ENCODE data around the gene TUBA8. TPM values are rescaled to one million over a fixed set of nuclear protein-coding genes. Genes with fewer than 3 reads are reported as not detected.
"Not testable (repeated sequence)": the region's sequence is repeated elsewhere in the genome, so short reads cannot be mapped to it uniquely, and the experiment has no call there.

Gene TUBA8
- total RNA-seq, 1 experiment from 2014 or later: 1.9 TPM

DNA sequence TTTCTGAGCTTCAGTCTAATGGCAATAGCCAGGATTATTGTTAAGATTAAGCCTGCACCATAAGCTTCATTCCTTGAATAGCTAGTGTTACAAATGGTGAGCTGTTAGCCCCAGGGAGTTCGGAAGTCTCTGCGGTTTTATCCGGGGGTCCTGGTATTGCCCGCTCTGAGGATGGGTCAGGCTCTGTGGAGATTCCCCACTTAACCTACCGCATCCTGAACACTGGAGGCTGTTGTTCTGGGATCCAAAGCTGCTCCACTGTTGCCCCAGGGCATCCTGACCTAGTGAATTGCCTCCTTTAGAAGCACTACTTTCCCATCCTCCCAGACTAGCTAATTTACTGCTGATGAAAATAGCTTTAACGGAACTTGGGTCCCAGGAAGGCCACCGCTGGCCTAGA is 47.3 kb upstream of the TUBA8 start:
- DNase-seq (peak; percentile 65), ATAC-seq (peak; percentile 51)
- CTCF ChIA-PET: interaction anchor here (0.5 to 1.1 kb wide), 3 partner anchors 11 to 233 kb away, joined by 3 to 6 read pairs (median 3); no protein-coding TSS in a partner anchor
- no TSS peak for BruUV-seq (replicated peaks)
- Histone ChIP-seq H2AFZ (ENCODE audit: low read length) (no peak overlapping the region), H3K9me3 (ENCODE audit: low read length) (no peaks in the 10 kb centered on the region), H3K9me2 (replicated peaks; ENCODE audit: low read length) (no peaks in the 10 kb centered on the region), H3K4me2 (ENCODE audit: low read length) (0 out of 2 replicates have a peak overlapping the region, but pooled peaks have one; percentile 11), H3K27ac (ENCODE audit: low read length) (peak overlapping the region; percentile 79), H4K20me1 (ENCODE audit: low read length) (no peaks in the 10 kb centered on the region), H3K4me3 (ENCODE audit: low read length) (no peak overlapping the region), H3F3A (ENCODE audit: low read length, unreplicated experiment) (no peaks in the 10 kb centered on the region), H3K27me3 (ENCODE audit: low read length) (no peaks in the 10 kb centered on the region), H3K9ac (ENCODE audit: low read length) (0 out of 2 replicates have a peak overlapping the region, but pooled peaks have one; percentile 17), H3K4me1 (ENCODE audit: insufficient read depth, low read length) (peaks cover 43% of the 10 kb centered on the region), H3K79me2 (ENCODE audit: low read length) (no peaks in the 10 kb centered on the region), H3K36me3 (ENCODE audit: low read depth, low read length) (no peaks in the 10 kb centered on the region)
- no peak for TF ChIP-seq EZH2 (IDR thresholded peaks at IDR 0.05; ENCODE audit: low read length, unreplicated experiment)
- POLR2A ChIA-PET (ENCODE audit: unreplicated experiment): no interaction called here
- intact Hi-C loops (cut with micrococcal nuclease): no loop called here

GRCh38 chr22:18063715-18064114 is 46.9 kb upstream of the TUBA8 start:
- H3K27me3 ChIP-seq (ENCODE audit: low read length); H4K20me1 ChIP-seq (ENCODE audit: low read length); H3K9ac ChIP-seq (ENCODE audit: low read length); H2AFZ ChIP-seq (ENCODE audit: low read length); H3F3A ChIP-seq (ENCODE audit: low read length, unreplicated experiment); POLR2A ChIA-PET (ENCODE audit: unreplicated experiment); H3K36me3 ChIP-seq (ENCODE audit: low read depth, low read length); BruUV-seq (replicated peaks); ATAC-seq; H3K4me3 ChIP-seq (ENCODE audit: low read length); H3K9me2 ChIP-seq (replicated peaks; ENCODE audit: low read length); H3K4me2 ChIP-seq (ENCODE audit: low read length); H3K79me2 ChIP-seq (ENCODE audit: low read length); intact Hi-C loops (cut with micrococcal nuclease); H3K9me3 ChIP-seq (ENCODE audit: low read length); DNase-seq: not testable (repeated sequence)
- CTCF ChIA-PET: interaction anchor here (0.5 to 1.1 kb wide), 2 partner anchors 75 to 234 kb away, joined by 3 to 6 read pairs; no protein-coding TSS in a partner anchor
- H3K4me1 ChIP-seq (ENCODE audit: insufficient read depth, low read length): peaks cover 39% of the 10 kb centered on the region
- peak overlapping the region; percentile 79 for H3K27ac ChIP-seq (ENCODE audit: low read length)

GRCh38 chr22:18064636-18065035 is 46.0 kb upstream of the TUBA8 start:
- no peak overlapping the region for H3K4me3 ChIP-seq (ENCODE audit: low read length)
- H3K4me1 ChIP-seq (ENCODE audit: insufficient read depth, low read length): peaks cover 39% of the 10 kb centered on the region
- POLR2A ChIA-PET (ENCODE audit: unreplicated experiment): no interaction called here
- BruUV-seq (replicated peaks): no TSS peak
- ATAC-seq: no peak
- no peaks in the 10 kb centered on the region for H3K9me2 ChIP-seq (replicated peaks; ENCODE audit: low read length)
- no peaks in the 10 kb centered on the region for H3K9me3 ChIP-seq (ENCODE audit: low read length)
- CTCF ChIA-PET: no interaction called here
- TF ChIP-seq EZH2 (IDR thresholded peaks at IDR 0.05; ENCODE audit: low read length, unreplicated experiment): no peak
- TF ChIP-seq, protein P1, sequence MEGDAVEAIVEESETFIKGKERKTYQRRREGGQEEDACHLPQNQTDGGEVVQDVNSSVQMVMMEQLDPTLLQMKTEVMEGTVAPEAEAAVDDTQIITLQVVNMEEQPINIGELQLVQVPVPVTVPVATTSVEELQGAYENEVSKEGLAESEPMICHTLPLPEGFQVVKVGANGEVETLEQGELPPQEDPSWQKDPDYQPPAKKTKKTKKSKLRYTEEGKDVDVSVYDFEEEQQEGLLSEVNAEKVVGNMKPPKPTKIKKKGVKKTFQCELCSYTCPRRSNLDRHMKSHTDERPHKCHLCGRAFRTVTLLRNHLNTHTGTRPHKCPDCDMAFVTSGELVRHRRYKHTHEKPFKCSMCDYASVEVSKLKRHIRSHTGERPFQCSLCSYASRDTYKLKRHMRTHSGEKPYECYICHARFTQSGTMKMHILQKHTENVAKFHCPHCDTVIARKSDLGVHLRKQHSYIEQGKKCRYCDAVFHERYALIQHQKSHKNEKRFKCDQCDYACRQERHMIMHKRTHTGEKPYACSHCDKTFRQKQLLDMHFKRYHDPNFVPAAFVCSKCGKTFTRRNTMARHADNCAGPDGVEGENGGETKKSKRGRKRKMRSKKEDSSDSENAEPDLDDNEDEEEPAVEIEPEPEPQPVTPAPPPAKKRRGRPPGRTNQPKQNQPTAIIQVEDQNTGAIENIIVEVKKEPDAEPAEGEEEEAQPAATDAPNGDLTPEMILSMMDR (conservative IDR thresholded peaks at IDR 0.05; ENCODE audit: low read depth, low read length): no peak
- no peak for TF ChIP-seq EZH2phosphoT487 (IDR thresholded peaks at IDR 0.05; ENCODE audit: borderline replicate concordance, low read length)
- no peaks in the 10 kb centered on the region for H3F3A ChIP-seq (ENCODE audit: low read length, unreplicated experiment)
- peak overlapping the region; percentile 66 for H3K27ac ChIP-seq (ENCODE audit: low read length)
- no peak overlapping the region for H2AFZ ChIP-seq (ENCODE audit: low read length)
- intact Hi-C loops (cut with micrococcal nuclease): no loop called here
- peak; percentile 30 for DNase-seq
- no peaks in the 10 kb centered on the region for H3K27me3 ChIP-seq (ENCODE audit: low read length)
- H4K20me1 ChIP-seq (ENCODE audit: low read length): no peaks in the 10 kb centered on the region
- no peaks in the 10 kb centered on the region for H3K79me2 ChIP-seq (ENCODE audit: low read length)
- H3K9ac ChIP-seq (ENCODE audit: low read length): no peak overlapping the region
- H3K36me3 ChIP-seq (ENCODE audit: low read depth, low read length): no peaks in the 10 kb centered on the region
- peak overlapping the region; percentile 32; the same call in 1 of the 2 replicates for H3K4me2 ChIP-seq (ENCODE audit: low read length)

- POLR2A ChIA-PET (ENCODE audit: unreplicated experiment): interaction anchor here (0.7 kb wide), 1 partner anchor 173 kb away, joined by 3 read pairs; no protein-coding TSS in a partner anchor
- Histone ChIP-seq H3K36me3 (ENCODE audit: low read depth, low read length) (no peaks in the 10 kb centered on the region), H3K9me3 (ENCODE audit: low read length) (no peaks in the 10 kb centered on the region), H3K27ac (ENCODE audit: low read length) (peak overlapping the region; percentile 66), H3K4me1 (ENCODE audit: insufficient read depth, low read length) (peaks cover 41% of the 10 kb centered on the region), H3K27me3 (ENCODE audit: low read length) (no peaks in the 10 kb centered on the region), H3K9me2 (replicated peaks; ENCODE audit: low read length) (no peaks in the 10 kb centered on the region), H3K9ac (ENCODE audit: low read length) (no peak overlapping the region), H3K4me3 (ENCODE audit: low read length) (no peak overlapping the region), H3F3A (ENCODE audit: low read length, unreplicated experiment) (no peaks in the 10 kb centered on the region), H3K79me2 (ENCODE audit: low read length) (no peaks in the 10 kb centered on the region), H2AFZ (ENCODE audit: low read length) (no peak overlapping the region), H4K20me1 (ENCODE audit: low read length) (no peaks in the 10 kb centered on the region), H3K4me2 (ENCODE audit: low read length) (peak overlapping the region; percentile 32; the same call in 1 of the 2 replicates)
- DNase-seq: peak; percentile 44
- no TSS peak for BruUV-seq (replicated peaks)
- peak; percentile 52 for ATAC-seq
- CTCF ChIA-PET: interaction anchor here (0.6 kb wide), 1 partner anchor 10 kb away, joined by 3 read pairs; no protein-coding TSS in a partner anchor
- intact Hi-C loops (cut with micrococcal nuclease): no loop called here
- no peak for TF ChIP-seq EZH2 (IDR thresholded peaks at IDR 0.05; ENCODE audit: low read length, unreplicated experiment)
- TF ChIP-seq EZH2phosphoT487 (IDR thresholded peaks at IDR 0.05; ENCODE audit: borderline replicate concordance, low read length): no peak
- TF ChIP-seq, protein P1 (conservative IDR thresholded peaks at IDR 0.05; ENCODE audit: low read depth, low read length): no peak; the same call in 1 of the 2 replicates
Measured at GRCh38 chr22:18065256-18065655, 45.4 kb upstream of the TUBA8 start.
